Tibial nerve (tissue), 4 donors: Measurements from ENCODE around the gene CARMIL1.

ENCODE experiments used
- EP300 ChIP-seq, 2 donors: sonication (generic); formaldehyde crosslinking; IDR thresholded peaks; one replicate each; pipeline ENCODE4 v1.6.1; 2017; ENCODE audit warnings: antibody characterized with exemption in 2 of 2, mild to moderate bottlenecking in 1 of 2
- TF ChIP-seq, protein P1 (sequence below), 5 experiments: fragments of 200-600 bp in 3 of 5; fragments of 450-650 bp in 2 of 5; sonication (generic) in 3 of 5; IDR thresholded peaks; one replicate each; pipeline ENCODE4 v1.5.1; 2016 to 2019; ENCODE audit warnings: antibody characterized with exemption in 5 of 5, mild to moderate bottlenecking in 3 of 5, moderate library complexity in 2 of 5

GRCh38 chr6:25641377-25641776 lies 362.2 kb downstream of the CARMIL1 start:
- TF ChIP-seq, protein P1, sequence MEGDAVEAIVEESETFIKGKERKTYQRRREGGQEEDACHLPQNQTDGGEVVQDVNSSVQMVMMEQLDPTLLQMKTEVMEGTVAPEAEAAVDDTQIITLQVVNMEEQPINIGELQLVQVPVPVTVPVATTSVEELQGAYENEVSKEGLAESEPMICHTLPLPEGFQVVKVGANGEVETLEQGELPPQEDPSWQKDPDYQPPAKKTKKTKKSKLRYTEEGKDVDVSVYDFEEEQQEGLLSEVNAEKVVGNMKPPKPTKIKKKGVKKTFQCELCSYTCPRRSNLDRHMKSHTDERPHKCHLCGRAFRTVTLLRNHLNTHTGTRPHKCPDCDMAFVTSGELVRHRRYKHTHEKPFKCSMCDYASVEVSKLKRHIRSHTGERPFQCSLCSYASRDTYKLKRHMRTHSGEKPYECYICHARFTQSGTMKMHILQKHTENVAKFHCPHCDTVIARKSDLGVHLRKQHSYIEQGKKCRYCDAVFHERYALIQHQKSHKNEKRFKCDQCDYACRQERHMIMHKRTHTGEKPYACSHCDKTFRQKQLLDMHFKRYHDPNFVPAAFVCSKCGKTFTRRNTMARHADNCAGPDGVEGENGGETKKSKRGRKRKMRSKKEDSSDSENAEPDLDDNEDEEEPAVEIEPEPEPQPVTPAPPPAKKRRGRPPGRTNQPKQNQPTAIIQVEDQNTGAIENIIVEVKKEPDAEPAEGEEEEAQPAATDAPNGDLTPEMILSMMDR (IDR thresholded peaks at IDR 0.05) = no peak
- TF ChIP-seq EP300 (IDR thresholded peaks at IDR 0.05) = no peak
